Peyer's patch (tissue), 4 donors: ENCODE results near the gene PSMD1.

Experiments used
- CTCF ChIP-seq, 6 experiments: fragments of 450-650 bp in 4 of 6; fragments of 200-600 bp in 2 of 6; sonication (generic) in 1 of 6; IDR thresholded peaks; one replicate each; pipeline ENCODE4 v1.5.1; 2017 to 2019; ENCODE audit warnings: antibody characterized with exemption in 6 of 6, mild to moderate bottlenecking in 3 of 6, moderate library complexity in 1 of 6
- POLR2A ChIP-seq, 2 donors: fragments of 450-650 bp; IDR thresholded peaks; one replicate each; pipeline ENCODE4 v1.5.1; 2017; ENCODE audit warnings: antibody characterized with exemption in 2 of 2, mild to moderate bottlenecking in 2 of 2, moderate library complexity in 2 of 2

GRCh38 chr2:231170055-231170454, 113.4 kb downstream of the PSMD1 start:
- TF ChIP-seq CTCF (IDR thresholded peaks at IDR 0.05) = no peak
- TF ChIP-seq POLR2A (IDR thresholded peaks at IDR 0.05) = no peak
